MM.1S (cell line): ENCODE measurements around the gene CWC27.

ENCODE experiments used
- EZH2 ChIP-seq: fragments of 300-600 bp; sonication (generic); optimal IDR thresholded peaks from 2 replicates; pipeline ENCODE3; 2017; ENCODE audit warnings: low read depth, mild to moderate bottlenecking, antibody characterized with exemption, low read length, mixed read lengths
- EZH2phosphoT487 ChIP-seq: fragments of 300-600 bp; sonication (generic); IDR thresholded peaks from 2 replicates; pipeline ENCODE4 v1.6.1; 2018; ENCODE audit warnings: antibody characterized with exemption, low read length
- TF ChIP-seq, protein P1 (sequence below): fragments of 300-600 bp; sonication (generic); IDR thresholded peaks from 2 replicates; pipeline ENCODE4 v1.5.1; 2016; ENCODE audit warnings: antibody characterized with exemption, low read length, mixed read lengths

DNA sequence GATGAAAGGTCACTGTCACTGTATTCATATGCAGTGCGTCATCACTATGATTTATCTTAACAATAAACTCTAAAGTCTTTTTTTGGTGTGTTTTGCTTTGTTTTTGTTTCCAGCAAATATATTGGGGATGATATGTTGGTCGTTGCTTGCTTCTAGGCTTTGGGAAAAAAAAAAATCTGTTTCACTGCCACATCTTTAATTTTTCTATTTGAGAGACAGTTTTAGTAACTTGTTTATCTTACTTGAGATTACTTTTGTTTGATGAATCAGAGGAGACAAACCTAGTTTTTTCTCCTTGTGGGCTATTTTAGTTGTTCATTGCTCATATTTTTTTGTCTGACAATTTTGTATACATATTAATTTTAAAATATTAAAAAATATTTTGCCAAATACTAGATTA lies 19.4 kb downstream of the CWC27 start:
- TF ChIP-seq, protein P1, sequence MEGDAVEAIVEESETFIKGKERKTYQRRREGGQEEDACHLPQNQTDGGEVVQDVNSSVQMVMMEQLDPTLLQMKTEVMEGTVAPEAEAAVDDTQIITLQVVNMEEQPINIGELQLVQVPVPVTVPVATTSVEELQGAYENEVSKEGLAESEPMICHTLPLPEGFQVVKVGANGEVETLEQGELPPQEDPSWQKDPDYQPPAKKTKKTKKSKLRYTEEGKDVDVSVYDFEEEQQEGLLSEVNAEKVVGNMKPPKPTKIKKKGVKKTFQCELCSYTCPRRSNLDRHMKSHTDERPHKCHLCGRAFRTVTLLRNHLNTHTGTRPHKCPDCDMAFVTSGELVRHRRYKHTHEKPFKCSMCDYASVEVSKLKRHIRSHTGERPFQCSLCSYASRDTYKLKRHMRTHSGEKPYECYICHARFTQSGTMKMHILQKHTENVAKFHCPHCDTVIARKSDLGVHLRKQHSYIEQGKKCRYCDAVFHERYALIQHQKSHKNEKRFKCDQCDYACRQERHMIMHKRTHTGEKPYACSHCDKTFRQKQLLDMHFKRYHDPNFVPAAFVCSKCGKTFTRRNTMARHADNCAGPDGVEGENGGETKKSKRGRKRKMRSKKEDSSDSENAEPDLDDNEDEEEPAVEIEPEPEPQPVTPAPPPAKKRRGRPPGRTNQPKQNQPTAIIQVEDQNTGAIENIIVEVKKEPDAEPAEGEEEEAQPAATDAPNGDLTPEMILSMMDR: no peak
- TF ChIP-seq EZH2 (no peak), EZH2phosphoT487 (no peak)
